Chondrocyte (in vitro differentiated cells): ENCODE results near the gene FAM241A. TPM values are rescaled to one million over a fixed set of nuclear protein-coding genes. Genes with fewer than 3 reads are reported as not detected.
"Not testable (repeated sequence)": the region's sequence is repeated elsewhere in the genome, so short reads cannot be mapped to it uniquely, and the experiment has no call there.

Experiments
- DNase-seq: peaks from one replicate; pipeline ENCODE4 v3.0.0; 2021; ENCODE audit warnings: mixed read lengths, low spot score
- H3K27ac Mint-ChIP-seq: one replicate; pipeline ENCODE4 v1.8.0; 2021; ENCODE audit warnings: mild to moderate bottlenecking, moderate library complexity, mixed read lengths; ENCODE audit not compliant: unreplicated experiment
- H3K27me3 Mint-ChIP-seq: 2 replicates; pipeline ENCODE4 v1.8.0; 2021; ENCODE audit warnings: low read depth, mixed read lengths
- H3K36me3 Mint-ChIP-seq: 2 replicates; pipeline ENCODE4 v1.8.0; 2021; ENCODE audit warnings: low read depth, mixed read lengths
- H3K4me1 Mint-ChIP-seq: 2 replicates; pipeline ENCODE4 v1.8.0; 2021; ENCODE audit warnings: low read depth, mild to moderate bottlenecking, mixed read lengths
- H3K4me3 Mint-ChIP-seq: one replicate; pipeline ENCODE4 v1.8.0; 2021; ENCODE audit warnings: mild to moderate bottlenecking, moderate library complexity, mixed read lengths; ENCODE audit not compliant: unreplicated experiment
- H3K9me3 Mint-ChIP-seq: 2 replicates; pipeline ENCODE4 v1.8.0; 2021; ENCODE audit warnings: low read depth, mixed read lengths
- total RNA-seq: library from RNA; stranded (reverse); gene quantifications from 3 replicates; pipeline ENCODE4 v1.2.1, GENCODE V29; 2021
- TF ChIP-seq, protein P1 (sequence below): fragments of 200-600 bp; sonication (generic); IDR thresholded peaks from 2 replicates; pipeline ENCODE4 v1.5.0; 2021; ENCODE audit warnings: antibody characterized with exemption, mild to moderate bottlenecking, moderate library complexity

FAM241A gene
- total RNA-seq, 1 donor from 2014 or later: 0.62 TPM

DNA sequence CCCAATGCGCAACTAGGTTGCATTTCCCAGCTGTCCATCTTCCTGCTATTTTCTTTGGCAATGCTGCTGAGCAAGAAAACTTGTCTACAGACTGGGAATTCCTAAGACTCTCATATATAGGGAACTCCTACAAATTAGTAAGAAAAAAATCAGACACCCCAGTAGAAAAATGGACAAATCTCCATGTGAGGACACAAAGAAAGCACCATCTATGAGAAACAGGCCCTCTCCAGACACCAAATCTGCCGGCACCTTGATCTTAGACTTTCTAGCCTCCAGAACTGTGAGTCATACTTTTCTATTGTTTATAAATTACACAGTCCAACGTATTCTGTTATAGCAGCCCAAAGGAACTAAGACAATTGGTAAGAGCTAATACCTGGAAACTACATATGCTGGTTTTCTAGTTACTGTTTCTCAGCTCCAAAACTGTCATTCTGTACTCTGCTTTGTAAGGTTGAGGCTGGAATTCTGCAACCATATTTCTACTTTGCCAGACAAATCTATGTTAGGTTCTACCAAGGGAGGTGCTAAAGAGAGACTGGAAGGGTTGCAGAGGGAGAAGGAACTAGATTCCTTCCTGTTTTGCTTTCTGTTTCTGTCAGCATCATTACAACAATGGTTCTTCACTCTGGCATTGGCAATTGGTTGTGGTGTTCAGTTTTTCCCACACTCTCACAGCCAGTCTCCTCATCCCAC is 35.7 kb upstream of the FAM241A start:
- no peaks in the 10 kb centered on the region for H3K27me3 Mint-ChIP-seq
- DNase-seq: no peak
- H3K36me3 Mint-ChIP-seq: no peaks in the 10 kb centered on the region
- TF ChIP-seq, protein P1, sequence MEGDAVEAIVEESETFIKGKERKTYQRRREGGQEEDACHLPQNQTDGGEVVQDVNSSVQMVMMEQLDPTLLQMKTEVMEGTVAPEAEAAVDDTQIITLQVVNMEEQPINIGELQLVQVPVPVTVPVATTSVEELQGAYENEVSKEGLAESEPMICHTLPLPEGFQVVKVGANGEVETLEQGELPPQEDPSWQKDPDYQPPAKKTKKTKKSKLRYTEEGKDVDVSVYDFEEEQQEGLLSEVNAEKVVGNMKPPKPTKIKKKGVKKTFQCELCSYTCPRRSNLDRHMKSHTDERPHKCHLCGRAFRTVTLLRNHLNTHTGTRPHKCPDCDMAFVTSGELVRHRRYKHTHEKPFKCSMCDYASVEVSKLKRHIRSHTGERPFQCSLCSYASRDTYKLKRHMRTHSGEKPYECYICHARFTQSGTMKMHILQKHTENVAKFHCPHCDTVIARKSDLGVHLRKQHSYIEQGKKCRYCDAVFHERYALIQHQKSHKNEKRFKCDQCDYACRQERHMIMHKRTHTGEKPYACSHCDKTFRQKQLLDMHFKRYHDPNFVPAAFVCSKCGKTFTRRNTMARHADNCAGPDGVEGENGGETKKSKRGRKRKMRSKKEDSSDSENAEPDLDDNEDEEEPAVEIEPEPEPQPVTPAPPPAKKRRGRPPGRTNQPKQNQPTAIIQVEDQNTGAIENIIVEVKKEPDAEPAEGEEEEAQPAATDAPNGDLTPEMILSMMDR: no peak
- H3K4me1 Mint-ChIP-seq: peaks cover 19% of the 10 kb centered on the region
- H3K9me3 Mint-ChIP-seq: no peaks in the 10 kb centered on the region
- no peak overlapping the region for H3K4me3 Mint-ChIP-seq
- H3K27ac Mint-ChIP-seq: no peak overlapping the region

DNA sequence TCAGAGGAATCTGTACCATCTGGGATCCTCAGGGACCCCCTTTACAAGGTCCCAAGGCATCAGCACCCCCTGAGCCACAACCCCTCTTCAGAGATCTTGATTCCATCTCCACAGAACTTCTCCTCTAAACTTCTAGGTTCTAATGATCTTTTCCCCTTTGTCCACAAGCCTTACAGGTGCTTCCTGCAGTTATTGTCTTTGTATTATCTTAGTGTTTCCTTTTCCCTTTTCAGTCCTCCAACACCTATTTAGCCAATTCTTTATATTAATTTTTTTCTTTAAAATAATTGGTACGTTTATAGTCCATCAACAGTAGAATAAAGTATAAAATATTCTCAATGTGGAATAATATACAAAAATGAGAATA is 35.2 kb upstream of the FAM241A start:
- H3K36me3 Mint-ChIP-seq: no peaks in the 10 kb centered on the region

DNA sequence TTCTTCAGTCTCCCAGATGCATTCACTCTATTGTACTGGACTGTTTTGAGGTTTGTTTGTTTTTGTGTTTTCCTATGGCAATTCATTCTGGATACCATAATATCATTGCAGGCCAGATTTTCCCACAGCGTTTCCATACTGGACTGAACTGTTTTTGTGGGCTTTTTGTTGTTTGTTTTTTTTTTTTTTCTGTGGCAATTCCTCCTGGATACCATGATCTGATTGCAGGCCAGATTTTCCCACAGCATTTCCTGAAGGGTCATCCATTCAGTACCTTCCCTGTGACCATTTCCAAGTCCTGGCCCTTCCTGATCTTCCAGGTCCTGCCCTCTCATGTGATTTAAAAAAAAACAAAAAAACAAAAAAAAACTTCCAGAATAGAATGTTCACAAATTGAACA is 33.9 kb upstream of the FAM241A start:
- no peaks in the 10 kb centered on the region for H3K9me3 Mint-ChIP-seq

More for the DNA sequence above, 35.2 kb upstream of the FAM241A start:
- DNase-seq: no peak
- TF ChIP-seq, protein P1: no peak
- Mint-ChIP-seq H3K27ac (no peak overlapping the region), H3K4me1 (peaks cover 19% of the 10 kb centered on the region), H3K4me3 (no peak overlapping the region), H3K9me3 (no peaks in the 10 kb centered on the region), H3K27me3 (no peaks in the 10 kb centered on the region)

DNA sequence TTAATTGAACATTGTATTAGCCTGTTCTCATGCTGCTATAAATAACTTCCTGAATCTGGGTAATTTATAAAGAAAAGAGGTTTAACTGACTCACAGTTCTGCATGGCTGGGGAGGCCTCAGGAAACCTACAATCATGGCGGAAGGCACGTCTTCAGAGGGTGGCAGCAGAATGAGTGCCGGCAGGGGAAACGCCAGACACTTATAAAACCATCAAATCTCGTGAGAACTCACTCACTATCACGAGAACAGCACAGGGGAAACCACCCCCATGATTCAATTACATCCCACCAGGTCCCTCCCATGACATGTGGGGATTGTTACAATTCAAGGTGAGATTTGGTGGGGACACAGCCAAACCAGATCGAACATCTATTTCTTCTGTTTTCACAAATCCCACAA is 33.2 kb upstream of the FAM241A start:
- H3K27me3 Mint-ChIP-seq, H3K27ac Mint-ChIP-seq, H3K9me3 Mint-ChIP-seq, DNase-seq, H3K4me3 Mint-ChIP-seq, H3K36me3 Mint-ChIP-seq: not testable (repeated sequence)
- peaks cover 19% of the 10 kb centered on the region for H3K4me1 Mint-ChIP-seq

More for the DNA sequence above, 33.9 kb upstream of the FAM241A start:
- Mint-ChIP-seq H3K27me3 (no peaks in the 10 kb centered on the region), H3K4me3 (no peak overlapping the region), H3K36me3 (no peaks in the 10 kb centered on the region), H3K27ac (no peak overlapping the region), H3K4me1 (peaks cover 19% of the 10 kb centered on the region)
- TF ChIP-seq, protein P1: no peak
- DNase-seq: no peak

DNA sequence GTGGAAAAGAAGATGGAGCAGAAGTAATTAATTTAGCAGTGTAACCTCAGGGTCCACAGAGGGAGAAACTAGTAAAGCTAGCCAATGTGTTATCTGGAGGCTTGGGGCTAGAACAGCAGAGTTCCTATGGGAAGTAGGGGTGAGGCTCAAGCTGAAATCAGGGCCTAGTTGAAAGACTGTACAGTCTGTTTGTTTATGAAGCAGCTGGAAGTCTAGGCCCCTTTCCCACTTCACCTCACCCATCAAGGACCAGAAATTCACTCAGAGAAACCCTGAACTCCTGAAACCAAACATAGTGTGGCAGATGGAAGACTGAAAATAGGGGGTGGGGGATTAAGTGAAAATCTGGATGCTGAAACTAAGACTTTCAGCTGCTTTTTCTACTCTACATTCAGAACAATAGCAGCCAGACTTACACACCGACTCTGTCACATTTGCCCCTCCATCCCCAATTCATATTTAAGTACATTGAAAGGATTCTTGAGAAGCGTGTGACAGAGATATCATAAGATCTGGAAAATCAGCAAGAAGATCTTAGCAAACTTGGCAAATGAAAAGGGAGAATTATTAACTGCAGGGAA is 32.6 kb upstream of the FAM241A start:
- Mint-ChIP-seq H3K4me1 (peaks cover 19% of the 10 kb centered on the region), H3K27me3 (no peaks in the 10 kb centered on the region), H3K9me3 (no peaks in the 10 kb centered on the region), H3K27ac (no peak overlapping the region), H3K4me3 (no peak overlapping the region), H3K36me3 (no peaks in the 10 kb centered on the region)
- DNase-seq: no peak
- TF ChIP-seq, protein P1: no peak

DNA sequence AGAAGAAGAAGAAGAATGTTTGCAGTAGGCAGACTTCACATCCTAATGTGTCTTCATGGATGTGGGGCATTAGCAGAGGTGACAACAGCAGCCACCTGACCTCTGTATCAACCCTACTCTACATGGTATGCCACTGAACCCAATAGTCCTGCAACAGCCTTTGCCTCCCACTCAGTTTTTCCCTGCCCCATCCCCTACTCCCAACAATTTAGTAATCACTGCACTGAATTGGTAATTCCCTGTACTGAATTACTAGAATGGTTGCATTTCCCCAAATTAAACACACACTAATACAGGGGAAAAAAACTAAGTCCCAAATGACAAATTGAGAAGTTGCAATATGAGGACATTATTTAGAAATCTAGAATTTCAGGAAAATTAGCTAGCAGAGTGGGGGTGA is 31.4 kb upstream of the FAM241A start:
- no peaks in the 10 kb centered on the region for H3K36me3 Mint-ChIP-seq
- H3K4me1 Mint-ChIP-seq: peaks cover 19% of the 10 kb centered on the region
- no peak overlapping the region for H3K4me3 Mint-ChIP-seq
- no peak for DNase-seq
- TF ChIP-seq, protein P1: no peak
- no peaks in the 10 kb centered on the region for H3K9me3 Mint-ChIP-seq
- no peaks in the 10 kb centered on the region for H3K27me3 Mint-ChIP-seq
- no peak overlapping the region for H3K27ac Mint-ChIP-seq
